Neural progenitor cell (in vitro differentiated cells): ENCODE measurements around the gene SH3GL2. TPM values are rescaled to one million over a fixed set of nuclear protein-coding genes. Genes with fewer than 3 reads are reported as not detected.

Experiments
- DNase-seq: peaks from one replicate; pipeline ENCODE4 v3.0.0-alpha.2; 2016; ENCODE audit warnings: low spot score
- H2AFZ ChIP-seq: fragments of 200-600 bp; sonication (generic); replicated peaks from 2 replicates; pipeline ENCODE4 v1.6.1; 2016; ENCODE audit warnings: antibody characterized with exemption
- H3F3A ChIP-seq: fragments of 200-600 bp; sonication (generic); 2 replicates; pipeline ENCODE4 v1.6.1; 2016; ENCODE audit warnings: antibody characterized with exemption, low read depth
- H3K27ac ChIP-seq: fragments of 200-600 bp; sonication (generic); 2 replicates; pipeline ENCODE4 v1.5.1; 2016; ENCODE audit warnings: mild to moderate bottlenecking
- H3K27me3 ChIP-seq: fragments of 200-600 bp; sonication (generic); 2 replicates; pipeline ENCODE4 v1.6.1; 2016; ENCODE audit warnings: mild to moderate bottlenecking, moderate library complexity
- H3K36me3 ChIP-seq: fragments of 200-600 bp; sonication (generic); 2 replicates; pipeline ENCODE4 v1.5.1; 2016
- H3K4me1 ChIP-seq: fragments of 200-600 bp; sonication (generic); 2 replicates; pipeline ENCODE4 v1.6.1; 2016; ENCODE audit warnings: mixed run types
- H3K4me2 ChIP-seq: fragments of 200-600 bp; sonication (generic); 2 replicates; pipeline ENCODE4 v1.6.1; 2016
- H3K4me3 ChIP-seq: fragments of 200-600 bp; sonication (generic); 2 replicates; pipeline ENCODE4 v1.5.1; 2016
- H3K79me2 ChIP-seq: fragments of 200-600 bp; sonication (generic); 2 replicates; pipeline ENCODE4 v1.6.1; 2016; ENCODE audit warnings: low read depth
- H3K9ac ChIP-seq: fragments of 200-600 bp; sonication (generic); 2 replicates; pipeline ENCODE4 v1.6.1; 2016
- H3K9me3 ChIP-seq: fragments of 200-600 bp; sonication (generic); 2 replicates; pipeline ENCODE4 v1.5.1; 2016; ENCODE audit warnings: low read depth
- H4K20me1 ChIP-seq: fragments of 200-600 bp; sonication (generic); 2 replicates; pipeline ENCODE4 v1.6.1; 2016; ENCODE audit warnings: low read depth
- H3K27ac Mint-ChIP-seq: 3 replicates; pipeline ENCODE4 v1.8.0; 2021; ENCODE audit warnings: mixed read lengths
- H3K27me3 Mint-ChIP-seq: 2 replicates; pipeline ENCODE4 v1.8.0; 2022; ENCODE audit warnings: low read depth, mild to moderate bottlenecking, inconsistent platforms, moderate library complexity, mixed read lengths; ENCODE audit not compliant: insufficient read depth
- H3K36me3 Mint-ChIP-seq: 3 replicates; pipeline ENCODE4 v1.8.0; 2021; ENCODE audit warnings: mixed read lengths
- H3K4me1 Mint-ChIP-seq: 3 replicates; pipeline ENCODE4 v1.8.0; 2021; ENCODE audit warnings: mixed read lengths
- H3K4me3 Mint-ChIP-seq: 3 replicates; pipeline ENCODE4 v1.8.0; 2021; ENCODE audit warnings: mild to moderate bottlenecking, moderate library complexity, mixed read lengths
- H3K9me3 Mint-ChIP-seq: 3 replicates; pipeline ENCODE4 v1.8.0; 2020; ENCODE audit warnings: mixed read lengths
- EZH2 ChIP-seq: fragments of 200-600 bp; sonication (generic); IDR thresholded peaks from 2 replicates; pipeline ENCODE4 v1.6.1; 2017; ENCODE audit warnings: antibody characterized with exemption, mild to moderate bottlenecking, moderate library complexity
- EZH2phosphoT487 ChIP-seq: fragments of 200-600 bp; sonication (generic); IDR thresholded peaks from 2 replicates; pipeline ENCODE4 v1.6.1; 2017; ENCODE audit warnings: antibody characterized with exemption
- total RNA-seq: library from RNA; depleted of rRNA; stranded (reverse); fragments of >200 nt; gene quantifications from 2 replicates; pipeline ENCODE4 v1.2.3, GENCODE V29; 2015; ENCODE audit warnings: low replicate concordance
- TF ChIP-seq, protein P1 (sequence below): fragments of 200-600 bp; sonication (generic); IDR thresholded peaks from 2 replicates; pipeline ENCODE4 v1.5.1; 2017; ENCODE audit warnings: antibody characterized with exemption, mild to moderate bottlenecking

Gene SH3GL2
- total RNA-seq, 1 donor from 2014 or later = 1.6 TPM

DNA sequence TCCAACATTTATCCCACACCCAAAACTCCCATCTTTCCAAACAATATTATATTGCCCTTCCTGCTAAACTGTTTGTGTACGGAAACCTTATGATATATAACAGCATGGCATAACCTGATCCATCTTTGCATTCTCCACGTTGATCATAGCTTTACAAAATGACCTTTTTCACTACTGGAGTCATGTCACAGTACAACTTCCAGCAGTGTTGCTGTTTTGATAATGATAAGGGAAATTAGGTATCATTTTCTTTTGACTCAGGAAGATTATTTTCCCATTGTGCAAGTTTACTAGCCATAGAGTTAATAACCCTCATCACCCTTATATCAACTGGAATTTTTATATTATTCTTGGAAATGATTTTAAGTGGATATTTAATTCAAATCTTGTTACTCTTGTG, 57.5 kb downstream of the SH3GL2 start:
- no peak overlapping the region for H3K4me3 Mint-ChIP-seq
- Histone ChIP-seq H3K9me3 (no peaks in the 10 kb centered on the region), H3K4me1 (no peaks in the 10 kb centered on the region), H2AFZ (no peak overlapping the region), H3K79me2 (no peaks in the 10 kb centered on the region), H3K4me3 (no peak overlapping the region), H3K36me3 (no peaks in the 10 kb centered on the region), H4K20me1 (no peaks in the 10 kb centered on the region), H3F3A (no peaks in the 10 kb centered on the region), H3K4me2 (no peak overlapping the region), H3K27me3 (no peaks in the 10 kb centered on the region), H3K9ac (no peak overlapping the region), H3K27ac (no peak overlapping the region)
- DNase-seq = no peak
- H3K27me3 Mint-ChIP-seq = peaks cover 6% of the 10 kb centered on the region
- no peak for TF ChIP-seq EZH2phosphoT487
- TF ChIP-seq, protein P1, sequence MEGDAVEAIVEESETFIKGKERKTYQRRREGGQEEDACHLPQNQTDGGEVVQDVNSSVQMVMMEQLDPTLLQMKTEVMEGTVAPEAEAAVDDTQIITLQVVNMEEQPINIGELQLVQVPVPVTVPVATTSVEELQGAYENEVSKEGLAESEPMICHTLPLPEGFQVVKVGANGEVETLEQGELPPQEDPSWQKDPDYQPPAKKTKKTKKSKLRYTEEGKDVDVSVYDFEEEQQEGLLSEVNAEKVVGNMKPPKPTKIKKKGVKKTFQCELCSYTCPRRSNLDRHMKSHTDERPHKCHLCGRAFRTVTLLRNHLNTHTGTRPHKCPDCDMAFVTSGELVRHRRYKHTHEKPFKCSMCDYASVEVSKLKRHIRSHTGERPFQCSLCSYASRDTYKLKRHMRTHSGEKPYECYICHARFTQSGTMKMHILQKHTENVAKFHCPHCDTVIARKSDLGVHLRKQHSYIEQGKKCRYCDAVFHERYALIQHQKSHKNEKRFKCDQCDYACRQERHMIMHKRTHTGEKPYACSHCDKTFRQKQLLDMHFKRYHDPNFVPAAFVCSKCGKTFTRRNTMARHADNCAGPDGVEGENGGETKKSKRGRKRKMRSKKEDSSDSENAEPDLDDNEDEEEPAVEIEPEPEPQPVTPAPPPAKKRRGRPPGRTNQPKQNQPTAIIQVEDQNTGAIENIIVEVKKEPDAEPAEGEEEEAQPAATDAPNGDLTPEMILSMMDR = no peak
- TF ChIP-seq EZH2 = no peak
- no peaks in the 10 kb centered on the region for H3K4me1 Mint-ChIP-seq
- H3K36me3 Mint-ChIP-seq = no peaks in the 10 kb centered on the region
- no peak overlapping the region for H3K27ac Mint-ChIP-seq
- H3K9me3 Mint-ChIP-seq = no peaks in the 10 kb centered on the region

DNA sequence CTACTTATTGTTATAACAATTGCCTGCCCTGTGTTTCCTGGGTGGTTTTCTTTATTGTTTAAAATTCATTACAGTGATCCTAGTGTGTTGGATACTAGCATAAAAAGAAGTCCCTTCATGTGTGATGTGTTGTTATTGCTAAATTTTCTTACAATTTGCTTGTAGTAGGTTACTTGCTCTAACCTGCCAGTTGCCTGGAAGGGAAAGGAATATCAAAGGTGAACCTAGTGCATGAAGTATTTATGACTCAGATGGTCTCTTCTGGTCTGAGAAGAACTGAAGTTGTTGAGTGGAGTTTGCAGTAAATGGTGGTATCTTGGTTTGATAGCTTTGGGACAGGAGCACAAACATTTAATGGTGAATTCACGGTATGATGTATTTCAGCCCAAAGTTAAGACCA, 58.0 kb downstream of the SH3GL2 start:
- Histone ChIP-seq H3K4me1 (no peaks in the 10 kb centered on the region), H3K9ac (no peak overlapping the region), H3K4me3 (no peak overlapping the region), H3K27ac (no peak overlapping the region), H3K36me3 (no peaks in the 10 kb centered on the region), H4K20me1 (no peaks in the 10 kb centered on the region), H3K9me3 (no peaks in the 10 kb centered on the region), H3K4me2 (no peak overlapping the region), H3K79me2 (no peaks in the 10 kb centered on the region), H3F3A (no peaks in the 10 kb centered on the region), H3K27me3 (no peaks in the 10 kb centered on the region), H2AFZ (no peak overlapping the region)
- H3K4me3 Mint-ChIP-seq = no peak overlapping the region
- no peaks in the 10 kb centered on the region for H3K36me3 Mint-ChIP-seq
- H3K27ac Mint-ChIP-seq = no peak overlapping the region
- no peaks in the 10 kb centered on the region for H3K4me1 Mint-ChIP-seq
- H3K27me3 Mint-ChIP-seq = peaks cover 6% of the 10 kb centered on the region
- H3K9me3 Mint-ChIP-seq = no peaks in the 10 kb centered on the region
- TF ChIP-seq, protein P1 = no peak
- TF ChIP-seq EZH2phosphoT487 (no peak), EZH2 (no peak)
- no peak for DNase-seq

DNA sequence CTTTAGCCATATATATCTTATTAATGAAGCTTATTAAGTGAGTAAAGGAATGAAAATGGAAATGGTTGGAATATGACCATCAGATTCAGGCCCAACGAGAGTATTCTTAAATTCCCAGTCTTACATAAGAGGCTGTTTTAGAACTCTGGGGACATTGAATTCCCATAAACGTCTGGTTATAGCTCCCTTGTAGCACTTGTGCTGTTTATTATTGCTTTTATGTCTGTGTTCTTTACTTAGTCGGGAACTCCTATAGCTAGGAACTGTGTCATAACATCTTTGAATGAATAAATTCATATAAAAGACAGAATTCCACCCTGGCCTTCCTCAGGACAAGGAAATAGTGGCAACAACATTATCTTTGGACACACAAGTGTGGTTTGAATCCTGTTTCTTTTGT, 58.4 kb downstream of the SH3GL2 start:
- no peaks in the 10 kb centered on the region for H3K9me3 ChIP-seq
- H3K79me2 ChIP-seq = no peaks in the 10 kb centered on the region
- no peak overlapping the region for H2AFZ ChIP-seq
- H3K4me2 ChIP-seq = no peak overlapping the region
- DNase-seq = no peak
- no peaks in the 10 kb centered on the region for H3K27me3 ChIP-seq
- H3F3A ChIP-seq = no peaks in the 10 kb centered on the region
- peaks cover 6% of the 10 kb centered on the region for H3K27me3 Mint-ChIP-seq
- H3K4me1 Mint-ChIP-seq = no peaks in the 10 kb centered on the region
- no peaks in the 10 kb centered on the region for H4K20me1 ChIP-seq
- no peak overlapping the region for H3K4me3 ChIP-seq
- H3K27ac ChIP-seq = no peak overlapping the region
- H3K9me3 Mint-ChIP-seq = no peaks in the 10 kb centered on the region
- no peaks in the 10 kb centered on the region for H3K4me1 ChIP-seq
- H3K27ac Mint-ChIP-seq = no peak overlapping the region
- H3K9ac ChIP-seq = no peak overlapping the region
- H3K36me3 ChIP-seq = no peaks in the 10 kb centered on the region
- no peak for TF ChIP-seq EZH2
- TF ChIP-seq EZH2phosphoT487 = no peak
- TF ChIP-seq, protein P1 = no peak
- H3K4me3 Mint-ChIP-seq = no peak overlapping the region
- no peaks in the 10 kb centered on the region for H3K36me3 Mint-ChIP-seq
